PC-3 (cell line): ENCODE measurements around the gene CBX7. TPM values are rescaled to one million over a fixed set of nuclear protein-coding genes. Genes with fewer than 3 reads are reported as not detected.

Source experiments
- ATAC-seq: fragments of 200-7000 bp; cut with Tn5 transposase; 2 replicates; pipeline ENCODE4 v1.9.1; 2020; ENCODE audit warnings: mild to moderate bottlenecking, moderate library complexity
- BruUV-seq: library from RNA; stranded (reverse); fragments of 400-500 nt; replicated peaks from 2 replicates; lab custom pipeline; 2021; lab: Mats Ljungman, UMichigan
- CTCF ChIA-PET: fragments of 300-600 bp; sonication (Branson Sonifier 250); formaldehyde crosslinking; loops from one replicate; lab custom pipeline; 2022; ENCODE audit warnings: antibody characterized with exemption; lab: Charles Lee
- POLR2A ChIA-PET: fragments of 300-600 bp; sonication (Branson Sonifier 250); formaldehyde crosslinking; loops from one replicate; lab custom pipeline; 2022; ENCODE audit warnings: antibody characterized with exemption; ENCODE audit not compliant: unreplicated experiment; lab: Charles Lee
- DNase-seq: peaks from one replicate; pipeline ENCODE4 v3.0.0-alpha.2; 2015
- H2AFZ ChIP-seq: fragments of 300-600 bp; sonication (generic); 2 replicates; pipeline ENCODE4 v1.6.0; 2016; ENCODE audit warnings: antibody characterized with exemption, low read length
- H3F3A ChIP-seq: fragments of 300-600 bp; sonication (generic); one replicate; pipeline ENCODE4 v1.6.0; 2017; ENCODE audit warnings: antibody characterized with exemption, low read length, control low read depth, mild to moderate bottlenecking; ENCODE audit not compliant: unreplicated experiment
- H3K27ac ChIP-seq: fragments of 300-600 bp; sonication (generic); 2 replicates; pipeline ENCODE4 v1.5.1; 2016; ENCODE audit warnings: mild to moderate bottlenecking, low read length
- H3K27me3 ChIP-seq: fragments of 300-600 bp; sonication (generic); 2 replicates; pipeline ENCODE4 v1.6.1; 2016; ENCODE audit warnings: low read length, mixed read lengths
- H3K36me3 ChIP-seq: fragments of 300-600 bp; sonication (generic); 2 replicates; pipeline ENCODE4 v1.6.1; 2016; ENCODE audit warnings: low read depth, mixed run types, low read length, mixed read lengths
- H3K4me1 ChIP-seq: fragments of 300-600 bp; sonication (generic); 2 replicates; pipeline ENCODE4 v1.5.1; 2016; ENCODE audit warnings: low read length; ENCODE audit not compliant: insufficient read depth
- H3K4me2 ChIP-seq: fragments of 300-600 bp; sonication (generic); 2 replicates; pipeline ENCODE4 v1.6.0; 2016; ENCODE audit warnings: low read length
- H3K4me3 ChIP-seq: fragments of 300-600 bp; sonication (generic); 2 replicates; pipeline ENCODE4 v1.5.1; 2016; ENCODE audit warnings: mild to moderate bottlenecking, low read length, mixed read lengths
- H3K79me2 ChIP-seq: fragments of 300-600 bp; sonication (generic); 2 replicates; pipeline ENCODE4 v1.6.1; 2017; ENCODE audit warnings: low read length, mixed read lengths
- H3K9ac ChIP-seq: fragments of 300-600 bp; sonication (generic); 2 replicates; pipeline ENCODE4 v1.6.0; 2016; ENCODE audit warnings: mild to moderate bottlenecking, low read length
- H3K9me2 ChIP-seq: fragments of 300-600 bp; sonication (generic); replicated peaks from 2 replicates; pipeline ENCODE4 v1.6.1; 2016; ENCODE audit warnings: mixed run types, low read length, mixed read lengths
- H3K9me3 ChIP-seq: fragments of 300-600 bp; sonication (generic); 2 replicates; pipeline ENCODE4 v1.6.1; 2016; ENCODE audit warnings: low read length, mixed read lengths
- H4K20me1 ChIP-seq: fragments of 300-600 bp; sonication (generic); 2 replicates; pipeline ENCODE4 v1.6.1; 2016; ENCODE audit warnings: low read length, mixed read lengths
- EZH2 ChIP-seq: fragments of 300-600 bp; sonication (generic); IDR thresholded peaks from one replicate; pipeline ENCODE4 v1.6.1; 2017; ENCODE audit warnings: antibody characterized with exemption, mild to moderate bottlenecking, low read length; ENCODE audit not compliant: unreplicated experiment
- EZH2phosphoT487 ChIP-seq: fragments of 300-600 bp; sonication (generic); IDR thresholded peaks from 2 replicates; pipeline ENCODE4 v1.6.1; 2018; ENCODE audit warnings: mild to moderate bottlenecking, antibody characterized with exemption, low read length, borderline replicate concordance
- intact Hi-C: fragments of 100-400 bp; cut with micrococcal nuclease; formaldehyde crosslinking; loops from 2 replicates; pipeline ENCODE4 v1.9.0; 2023
- total RNA-seq: library from RNA; depleted of rRNA; stranded (reverse); fragments of >200 nt; gene quantifications from 2 replicates; pipeline ENCODE4 v1.2.3, GENCODE V29; 2014
- TF ChIP-seq, protein P1 (sequence below): fragments of 300-600 bp; sonication (generic); conservative IDR thresholded peaks from 2 replicates; pipeline ENCODE4 v1.5.1; 2017; ENCODE audit warnings: antibody characterized with exemption, low read depth, mild to moderate bottlenecking, low read length

Gene CBX7
- total RNA-seq, 1 experiment from 2014 or later = 8.6 TPM

DNA sequence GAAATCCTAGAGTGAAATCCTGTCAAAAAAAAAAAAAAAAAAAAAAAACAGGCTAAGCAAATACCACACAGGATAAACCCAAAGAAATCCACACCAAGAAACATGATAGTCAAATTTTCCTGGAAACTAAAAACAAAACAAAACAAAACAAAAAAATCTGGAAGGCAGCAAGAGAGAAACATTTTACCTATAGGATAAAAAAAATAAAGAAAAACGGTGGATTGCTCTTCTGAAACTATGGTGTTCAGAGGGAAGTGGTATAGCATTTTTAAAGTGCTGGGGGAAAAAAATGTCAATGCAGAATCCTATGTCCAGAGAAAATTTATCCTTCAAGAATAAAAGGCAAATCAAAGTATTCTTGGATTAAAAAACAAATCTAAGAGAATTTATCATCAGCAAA is 41.6 kb upstream of the CBX7 start:
- TF ChIP-seq EZH2phosphoT487 (no peak), EZH2 (no peak)
- TF ChIP-seq, protein P1, sequence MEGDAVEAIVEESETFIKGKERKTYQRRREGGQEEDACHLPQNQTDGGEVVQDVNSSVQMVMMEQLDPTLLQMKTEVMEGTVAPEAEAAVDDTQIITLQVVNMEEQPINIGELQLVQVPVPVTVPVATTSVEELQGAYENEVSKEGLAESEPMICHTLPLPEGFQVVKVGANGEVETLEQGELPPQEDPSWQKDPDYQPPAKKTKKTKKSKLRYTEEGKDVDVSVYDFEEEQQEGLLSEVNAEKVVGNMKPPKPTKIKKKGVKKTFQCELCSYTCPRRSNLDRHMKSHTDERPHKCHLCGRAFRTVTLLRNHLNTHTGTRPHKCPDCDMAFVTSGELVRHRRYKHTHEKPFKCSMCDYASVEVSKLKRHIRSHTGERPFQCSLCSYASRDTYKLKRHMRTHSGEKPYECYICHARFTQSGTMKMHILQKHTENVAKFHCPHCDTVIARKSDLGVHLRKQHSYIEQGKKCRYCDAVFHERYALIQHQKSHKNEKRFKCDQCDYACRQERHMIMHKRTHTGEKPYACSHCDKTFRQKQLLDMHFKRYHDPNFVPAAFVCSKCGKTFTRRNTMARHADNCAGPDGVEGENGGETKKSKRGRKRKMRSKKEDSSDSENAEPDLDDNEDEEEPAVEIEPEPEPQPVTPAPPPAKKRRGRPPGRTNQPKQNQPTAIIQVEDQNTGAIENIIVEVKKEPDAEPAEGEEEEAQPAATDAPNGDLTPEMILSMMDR = no peak
- BruUV-seq = no TSS peak
- Histone ChIP-seq H3K36me3 (no peaks in the 10 kb centered on the region; the same call in 1 of the 2 replicates), H3K9ac (no peak overlapping the region), H3K27ac (no peak overlapping the region), H3K4me2 (no peak overlapping the region), H3K79me2 (no peaks in the 10 kb centered on the region), H2AFZ (no peak overlapping the region), H3K4me3 (no peak overlapping the region), H3K4me1 (no peaks in the 10 kb centered on the region), H4K20me1 (no peaks in the 10 kb centered on the region), H3F3A (no peaks in the 10 kb centered on the region), H3K9me2 (no peaks in the 10 kb centered on the region), H3K9me3 (peaks cover 6% of the 10 kb centered on the region; the same call in 1 of the 2 replicates), H3K27me3 (no peaks in the 10 kb centered on the region)
- no peak for DNase-seq
- POLR2A ChIA-PET = no interaction called here
- ATAC-seq = no peak
- CTCF ChIA-PET = no interaction called here
- intact Hi-C loops = no loop called here

DNA sequence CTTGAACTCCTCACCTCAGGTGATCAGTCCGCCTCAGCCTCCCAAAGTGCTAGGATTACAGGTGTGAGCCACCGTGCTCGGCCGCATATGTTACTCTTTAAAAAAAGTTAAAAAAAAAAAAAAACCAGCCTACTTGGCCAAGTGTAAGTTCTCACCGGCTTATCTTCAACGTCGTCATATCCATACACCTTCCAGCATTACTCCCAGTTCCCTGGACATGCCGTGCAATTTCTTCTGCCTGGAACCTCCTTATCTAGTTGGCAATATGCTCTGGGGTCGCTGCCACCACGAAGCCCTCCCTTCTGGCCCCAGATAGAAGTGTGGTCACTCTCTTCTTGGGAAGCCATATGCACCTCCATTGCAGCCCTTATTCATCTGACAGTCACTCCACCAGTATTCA is 36.3 kb upstream of the CBX7 start:
- intact Hi-C loops = no loop called here
- ATAC-seq (no peak), DNase-seq (no peak)
- no peaks in the 10 kb centered on the region for H3K9me2 ChIP-seq
- no TSS peak for BruUV-seq
- no peaks in the 10 kb centered on the region for H3K79me2 ChIP-seq
- H3K9me3 ChIP-seq = no peaks in the 10 kb centered on the region
- H4K20me1 ChIP-seq = no peaks in the 10 kb centered on the region
- no peak overlapping the region for H3K4me2 ChIP-seq
- no peak overlapping the region for H3K9ac ChIP-seq
- POLR2A ChIA-PET = no interaction called here
- H2AFZ ChIP-seq = no peak overlapping the region
- no peaks in the 10 kb centered on the region for H3F3A ChIP-seq
- CTCF ChIA-PET = no interaction called here
- H3K36me3 ChIP-seq = no peaks in the 10 kb centered on the region
- H3K27me3 ChIP-seq = no peaks in the 10 kb centered on the region
- no peak overlapping the region for H3K27ac ChIP-seq
- no peaks in the 10 kb centered on the region for H3K4me1 ChIP-seq
- H3K4me3 ChIP-seq = no peak overlapping the region
- TF ChIP-seq EZH2phosphoT487 (no peak), EZH2 (no peak)
- TF ChIP-seq, protein P1 = no peak

DNA sequence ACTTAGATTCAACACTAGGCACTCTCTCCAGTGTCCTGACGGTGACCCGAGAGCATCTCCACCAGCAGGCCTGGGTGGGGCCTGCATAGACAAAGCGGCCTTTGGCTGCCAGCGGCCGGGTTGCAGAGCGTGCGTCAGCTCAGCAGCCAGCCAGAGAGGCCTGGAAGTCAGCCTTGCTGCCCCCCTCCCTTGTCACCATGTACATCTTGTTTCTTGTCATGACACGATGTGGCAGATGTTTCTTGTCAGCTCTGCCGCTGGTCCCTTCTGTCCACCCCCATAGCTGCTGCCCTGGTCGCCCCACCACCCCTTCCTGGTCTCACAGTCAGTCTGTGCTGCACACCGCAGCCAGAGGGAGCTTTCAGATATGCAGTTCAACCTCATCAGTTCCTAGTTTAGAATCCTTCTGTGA is 33.1 kb upstream of the CBX7 start:
- Histone ChIP-seq H3K9me2 (no peaks in the 10 kb centered on the region), H4K20me1 (no peaks in the 10 kb centered on the region), H3K27ac (no peak overlapping the region), H3K4me2 (no peak overlapping the region), H2AFZ (no peak overlapping the region), H3F3A (no peaks in the 10 kb centered on the region), H3K9ac (no peak overlapping the region), H3K9me3 (no peaks in the 10 kb centered on the region), H3K36me3 (no peaks in the 10 kb centered on the region), H3K27me3 (no peaks in the 10 kb centered on the region), H3K79me2 (no peaks in the 10 kb centered on the region), H3K4me3 (no peak overlapping the region), H3K4me1 (no peaks in the 10 kb centered on the region)
- no peak for DNase-seq
- no peak for TF ChIP-seq EZH2phosphoT487
- TF ChIP-seq, protein P1 = no peak
- POLR2A ChIA-PET = no interaction called here
- CTCF ChIA-PET = no interaction called here
- BruUV-seq = no TSS peak
- intact Hi-C loops = no loop called here
- no peak for ATAC-seq
